Ishikawa (cell line): ENCODE measurements around the gene MGLL.

Experiments
- CEBPB ChIP-seq: IDR thresholded peaks from 2 replicates; pipeline ENCODE4 v1.6.1; 2012
- CREB1 ChIP-seq: IDR thresholded peaks from 2 replicates; pipeline ENCODE4 v1.6.1; 2012; ENCODE audit warnings: low read depth
- EGR1 ChIP-seq: IDR thresholded peaks from 2 replicates; pipeline ENCODE4 v1.6.1; 2012
- EP300 ChIP-seq: IDR thresholded peaks from 2 replicates; pipeline ENCODE4 v1.6.1; 2012; ENCODE audit warnings: borderline replicate concordance
- FOXM1 ChIP-seq: IDR thresholded peaks from 2 replicates; pipeline ENCODE4 v1.6.1; 2012; ENCODE audit warnings: low read depth, borderline replicate concordance
- MAX ChIP-seq: IDR thresholded peaks from 2 replicates; pipeline ENCODE4 v1.6.1; 2012
- NFIC ChIP-seq: IDR thresholded peaks from 2 replicates; pipeline ENCODE4 v1.6.1; 2012
- RAD21 ChIP-seq: IDR thresholded peaks from 2 replicates; pipeline ENCODE4 v1.6.1; 2012; ENCODE audit warnings: low read depth
- REST ChIP-seq: IDR thresholded peaks from 2 replicates; pipeline ENCODE4 v1.6.1; 2012; ENCODE audit warnings: low read depth, mild to moderate bottlenecking
- TAF1 ChIP-seq: IDR thresholded peaks from 2 replicates; pipeline ENCODE4 v1.6.1; 2012; ENCODE audit warnings: low read depth, mild to moderate bottlenecking
- TCF12 ChIP-seq: IDR thresholded peaks from 2 replicates; pipeline ENCODE4 v1.6.1; 2012; ENCODE audit warnings: low read depth
- TEAD4 ChIP-seq: IDR thresholded peaks from 2 replicates; pipeline ENCODE4 v1.6.1; 2012
- USF1 ChIP-seq: IDR thresholded peaks from 2 replicates; pipeline ENCODE4 v1.6.1; 2012
- YY1 ChIP-seq: IDR thresholded peaks from 2 replicates; pipeline ENCODE4 v1.6.1; 2012; ENCODE audit warnings: low read depth
- ZBTB7A ChIP-seq: IDR thresholded peaks from 2 replicates; pipeline ENCODE4 v1.6.1; 2012; ENCODE audit warnings: low read depth

MGLL gene

GRCh38 chr3:127644641-127645370 lies 177.5 kb downstream of the MGLL start:
- no peak for TF ChIP-seq EGR1
- TF ChIP-seq NFIC: no peak

- no peak for TF ChIP-seq EP300
- no peak for TF ChIP-seq EGR1
- no peak for TF ChIP-seq REST
- TF ChIP-seq MAX: no peak
- TF ChIP-seq RAD21: no peak
- no peak for TF ChIP-seq CEBPB
- no peak for TF ChIP-seq YY1
- no peak for TF ChIP-seq ZBTB7A
- no peak for TF ChIP-seq NFIC
- no peak for TF ChIP-seq CREB1
- no peak for TF ChIP-seq TAF1
- TF ChIP-seq TEAD4: no peak
- TF ChIP-seq FOXM1: no peak
- no peak for TF ChIP-seq USF1
- no peak for TF ChIP-seq TCF12
Measured at GRCh38 chr3:127640042-127640355, 182.3 kb downstream of the MGLL start.

GRCh38 chr3:127639173-127640041 lies 182.9 kb downstream of the MGLL start:
- TF ChIP-seq CEBPB (no peak), RAD21 (no peak), MAX (no peak), TCF12 (no peak), YY1 (no peak), CREB1 (no peak), REST (no peak), ZBTB7A (no peak), FOXM1 (no peak), TAF1 (no peak)
